ENCODE data around the gene SPOCK2. TPM values are rescaled to one million over a fixed set of nuclear protein-coding genes. Genes with fewer than 3 reads are reported as not detected.

Gene SPOCK2
- total RNA-seq, 2 experiments from 2014 or later: 976 to 998 TPM

DNA sequence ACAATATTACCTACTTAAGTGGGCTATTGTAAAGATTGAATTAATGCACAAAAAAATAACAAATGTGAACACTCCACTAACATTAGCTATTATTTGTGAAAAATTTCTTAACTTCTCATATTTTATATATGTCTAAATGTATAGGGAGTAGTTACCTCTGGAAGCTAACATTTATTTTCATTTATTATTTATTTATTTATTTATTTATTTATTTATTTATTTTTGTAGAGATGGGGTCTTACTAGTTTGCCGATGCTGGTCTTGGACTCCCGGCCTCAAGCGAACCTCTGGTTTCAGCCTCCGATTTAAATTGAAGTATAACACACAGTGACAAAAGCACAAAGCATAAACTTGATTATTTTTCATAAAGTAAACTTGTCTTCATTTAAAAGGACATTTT lies 5.1 kb upstream of the SPOCK2 start:
- TF ChIP-seq CTCF (IDR thresholded peaks at IDR 0.05): no peak
- ChIA-PET CTCF (interaction anchor here (1.1 to 1.4 kb wide), 2 partner anchors 22 to 39 kb away, joined by 3 read pairs; no protein-coding TSS in a partner anchor), POLR2A (interaction anchor here (0.6 to 1.6 kb wide), 5 partner anchors 8 to 130 kb away, joined by 3 to 6 read pairs (median 3); no protein-coding TSS in a partner anchor)
- Histone ChIP-seq H3K4me1 (ENCODE audit: insufficient read depth, low read length) (peaks cover 26% of the 10 kb centered on the region), H3K27ac (ENCODE audit: low read depth in 1 of 2, low read length in 2 of 2) (no peak overlapping the region), H3K27me3 (ENCODE audit: control insufficient read depth in 1 of 2, insufficient read depth in 2 of 2, low read length in 2 of 2) (no peaks in the 10 kb centered on the region), H3K9me3 (ENCODE audit: control insufficient read depth in 1 of 2, insufficient read depth in 1 of 2, low read length in 2 of 2) (no peaks in the 10 kb centered on the region), H3K36me3 (ENCODE audit: insufficient read depth, low read length) (peaks cover 6% of the 10 kb centered on the region), H3K4me3 (ENCODE audit: low read length) (no peak overlapping the region)
- Mint-ChIP-seq H3K9me3 (no peaks in the 10 kb centered on the region), H3K27me3 (no peaks in the 10 kb centered on the region), H3K36me3 (ENCODE audit: low read depth) (peaks cover 26% of the 10 kb centered on the region), H3K27ac (no peak overlapping the region), H3K4me1 (ENCODE audit: low read depth) (peaks cover 49% of the 10 kb centered on the region), H3K4me3 (no peak overlapping the region)
- DNase-seq: no peak
- intact Hi-C loops (cut with DNase I, micrococcal nuclease): no loop called here
- no peak for ATAC-seq (ENCODE audit: poor library complexity)

- H3K4me3 Mint-ChIP-seq: no peak overlapping the region
- H3K27me3 Mint-ChIP-seq: no peaks in the 10 kb centered on the region
- ATAC-seq (ENCODE audit: poor library complexity) (no peak), DNase-seq (no peak)
- peaks cover 26% of the 10 kb centered on the region for H3K4me1 ChIP-seq (ENCODE audit: insufficient read depth, low read length)
- H3K36me3 Mint-ChIP-seq (ENCODE audit: low read depth): peaks cover 31% of the 10 kb centered on the region
- peak overlapping the region; percentile 9 for H3K27ac Mint-ChIP-seq
- H3K9me3 Mint-ChIP-seq: no peaks in the 10 kb centered on the region
- ChIA-PET CTCF (interaction anchor here (1.4 kb wide), 1 partner anchor 22 kb away, joined by 3 read pairs; no protein-coding TSS in a partner anchor), POLR2A (interaction anchor here (1.0 to 1.6 kb wide), 3 partner anchors 9 to 13 kb away, joined by 3 to 6 read pairs (median 3); no protein-coding TSS in a partner anchor)
- no peak for TF ChIP-seq CTCF (IDR thresholded peaks at IDR 0.05)
- no peaks in the 10 kb centered on the region for H3K27me3 ChIP-seq (ENCODE audit: control insufficient read depth in 1 of 2, insufficient read depth in 2 of 2, low read length in 2 of 2)
- peaks cover 6% of the 10 kb centered on the region for H3K36me3 ChIP-seq (ENCODE audit: insufficient read depth, low read length)
- H3K4me1 Mint-ChIP-seq (ENCODE audit: low read depth): peaks cover 48% of the 10 kb centered on the region
- intact Hi-C loops (cut with DNase I, micrococcal nuclease): no loop called here
- H3K4me3 ChIP-seq (ENCODE audit: low read length): no peak overlapping the region
- H3K9me3 ChIP-seq (ENCODE audit: control insufficient read depth in 1 of 2, insufficient read depth in 1 of 2, low read length in 2 of 2): no peaks in the 10 kb centered on the region
- H3K27ac ChIP-seq (ENCODE audit: low read depth in 1 of 2, low read length in 2 of 2): no peak overlapping the region
Observed at GRCh38 chr10:72092987-72093386, 4.6 kb upstream of the SPOCK2 start.

DNA sequence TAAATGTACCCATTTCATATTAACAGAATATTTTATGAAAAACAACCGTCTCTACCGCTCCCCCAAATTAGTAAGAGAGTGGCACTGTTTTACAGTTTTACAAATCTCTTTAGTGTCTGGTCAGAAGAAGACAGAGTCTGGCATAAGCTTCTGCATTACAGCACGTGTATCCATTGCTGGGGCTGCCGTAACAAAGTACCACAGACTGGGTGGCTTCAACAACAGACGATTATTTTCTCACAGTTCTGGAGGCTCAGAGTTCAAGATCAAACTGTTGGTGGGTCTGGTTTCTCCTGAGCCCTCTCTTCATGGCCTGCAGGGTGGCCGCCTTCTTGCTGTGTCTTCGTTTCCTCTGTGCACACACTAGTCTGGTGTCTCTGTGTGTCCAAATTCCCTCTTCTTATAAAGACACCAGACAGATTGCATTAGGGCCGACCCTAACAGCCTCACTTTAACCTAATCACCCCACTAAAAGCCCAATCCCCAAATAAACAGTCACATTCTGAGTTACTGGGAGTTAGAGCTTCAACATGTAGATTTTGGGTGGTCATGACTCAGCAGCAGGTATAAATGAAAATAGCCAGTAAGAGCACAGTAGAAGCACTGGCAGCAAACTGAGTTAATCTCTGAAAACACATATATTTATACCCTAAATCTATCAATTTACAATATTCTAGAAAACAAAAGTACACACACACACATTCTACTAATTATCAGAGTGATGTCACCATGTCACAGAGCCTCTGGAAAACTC lies 4.0 kb upstream of the SPOCK2 start:
- peak overlapping the region; percentile 17 for H3K27ac Mint-ChIP-seq
- TF ChIP-seq CTCF (IDR thresholded peaks at IDR 0.05): no peak
- no peaks in the 10 kb centered on the region for H3K27me3 Mint-ChIP-seq
- peaks cover 44% of the 10 kb centered on the region for H3K4me1 Mint-ChIP-seq (ENCODE audit: low read depth)
- H3K4me1 ChIP-seq (ENCODE audit: insufficient read depth, low read length): peaks cover 28% of the 10 kb centered on the region
- H3K36me3 ChIP-seq (ENCODE audit: insufficient read depth, low read length): peaks cover 6% of the 10 kb centered on the region
- ATAC-seq (ENCODE audit: poor library complexity): no peak
- ChIA-PET CTCF (no interaction called here), POLR2A (interaction anchor here (1.2 to 5.5 kb wide), 3 partner anchors 8 to 9 kb away, joined by 3 to 42 read pairs (median 6); no protein-coding TSS in a partner anchor)
- H3K27me3 ChIP-seq (ENCODE audit: control insufficient read depth in 1 of 2, insufficient read depth in 2 of 2, low read length in 2 of 2): no peaks in the 10 kb centered on the region
- H3K4me3 Mint-ChIP-seq: no peak overlapping the region
- no peak overlapping the region for H3K4me3 ChIP-seq (ENCODE audit: low read length)
- no peaks in the 10 kb centered on the region for H3K9me3 ChIP-seq (ENCODE audit: control insufficient read depth in 1 of 2, insufficient read depth in 1 of 2, low read length in 2 of 2)
- intact Hi-C loops (cut with DNase I, micrococcal nuclease): no loop called here
- no peak for DNase-seq
- H3K9me3 Mint-ChIP-seq: no peaks in the 10 kb centered on the region
- H3K36me3 Mint-ChIP-seq (ENCODE audit: low read depth): peaks cover 30% of the 10 kb centered on the region
- H3K27ac ChIP-seq (ENCODE audit: low read depth in 1 of 2, low read length in 2 of 2): no peak overlapping the region

Measured in CD4-positive, alpha-beta T cell (primary cell).